GM19328 (cell line): Measurements from ENCODE around the gene GLI2.

Experiments used
- ATAC-seq: cut with Tn5 transposase; IDR thresholded peaks from one replicate; pipeline ENCODE4 v1.9.1; 2021; ENCODE audit warnings: mild to moderate bottlenecking, moderate library complexity; ENCODE audit not compliant: unreplicated experiment

The GLI2 gene

DNA sequence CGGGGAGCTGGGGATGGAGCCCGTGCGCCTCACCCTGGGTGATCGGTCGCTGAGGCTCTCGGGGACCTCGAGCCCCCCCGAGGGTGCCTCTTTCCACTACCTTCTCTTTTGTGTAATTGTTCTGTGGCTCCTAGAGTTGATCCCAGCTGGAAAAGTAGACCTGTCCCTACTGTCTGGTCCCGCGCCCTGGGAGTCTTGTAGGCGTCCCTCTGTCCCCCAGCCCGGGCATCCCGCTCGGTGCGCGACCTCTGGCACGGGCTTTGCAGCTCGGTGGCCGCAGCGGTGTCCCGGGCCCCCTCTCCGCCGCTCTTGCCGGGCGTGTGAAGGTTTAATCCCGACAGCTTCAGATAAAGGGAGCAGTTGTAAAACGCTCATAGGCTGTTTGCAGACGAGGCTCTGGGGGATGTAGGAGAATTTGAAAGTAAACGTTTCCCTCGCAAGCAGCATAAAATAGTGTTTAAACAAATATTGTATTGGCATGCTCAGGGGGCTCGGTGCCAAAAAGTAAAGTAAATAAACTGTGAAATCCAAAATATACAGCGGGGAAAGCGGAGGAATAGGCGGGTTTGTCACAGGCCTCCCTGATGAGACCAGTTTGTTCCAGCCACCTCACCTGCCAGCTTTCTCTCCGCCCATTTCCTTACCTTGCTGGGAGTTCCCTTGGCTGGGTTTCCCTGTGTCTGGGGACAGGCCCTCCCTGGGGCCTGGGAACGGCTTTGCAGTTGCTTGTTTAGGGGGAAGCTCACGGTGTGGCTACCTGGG, 1.9 kb downstream of the GLI2 start:
- ATAC-seq: no peak

DNA sequence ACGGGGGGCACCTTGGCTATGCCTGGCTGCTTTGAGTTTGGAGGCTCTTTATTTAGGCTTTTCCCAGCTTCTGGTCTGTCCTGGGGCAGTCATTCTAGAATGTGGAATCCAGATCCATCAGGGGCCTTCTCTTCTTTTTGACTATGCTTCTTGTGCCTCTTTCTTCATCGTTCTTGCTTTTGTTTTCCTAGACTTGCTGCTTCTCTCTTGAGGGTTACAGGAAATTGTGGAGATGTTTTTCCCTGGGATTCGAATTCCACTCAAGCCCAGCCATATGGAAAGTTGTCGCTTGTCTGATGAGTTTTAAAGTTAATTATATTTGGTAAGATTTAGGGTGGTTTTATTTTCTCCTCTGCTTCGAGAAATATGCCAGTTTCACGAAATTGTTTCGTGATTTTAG, 2.4 kb downstream of the GLI2 start:
- ATAC-seq: no peak

DNA sequence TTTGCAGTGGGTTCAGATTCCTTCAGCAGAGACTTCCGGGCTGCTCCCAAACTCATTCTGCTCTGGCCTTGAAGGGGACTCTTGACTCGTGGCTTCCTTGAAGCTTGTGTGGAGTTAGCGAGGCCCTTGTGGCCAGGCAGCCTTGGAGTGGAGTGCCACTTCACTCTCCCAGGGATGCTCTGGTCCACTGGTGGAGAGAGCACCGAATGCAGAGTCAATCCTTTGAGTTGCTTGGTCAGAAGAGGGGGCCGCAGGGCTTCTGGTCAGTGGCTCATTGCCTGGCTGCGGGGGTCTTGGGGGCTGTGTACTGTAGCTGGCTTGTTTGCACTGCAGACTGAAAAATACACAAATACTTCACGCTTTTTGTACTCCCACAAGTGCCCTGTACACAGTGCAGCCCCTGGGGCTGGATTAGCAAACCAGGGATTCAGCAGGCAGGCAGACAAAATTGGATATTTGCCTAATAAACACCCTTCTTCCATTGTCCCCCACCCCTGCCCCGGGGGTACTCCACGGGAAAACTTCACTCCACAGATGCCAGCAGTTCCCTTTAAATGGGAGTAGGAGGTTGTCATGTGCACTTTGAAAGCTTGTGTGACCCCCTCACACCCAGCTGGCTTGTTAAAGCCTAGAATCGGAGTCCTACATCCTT, 3.2 kb downstream of the GLI2 start:
- ATAC-seq: no peak

DNA sequence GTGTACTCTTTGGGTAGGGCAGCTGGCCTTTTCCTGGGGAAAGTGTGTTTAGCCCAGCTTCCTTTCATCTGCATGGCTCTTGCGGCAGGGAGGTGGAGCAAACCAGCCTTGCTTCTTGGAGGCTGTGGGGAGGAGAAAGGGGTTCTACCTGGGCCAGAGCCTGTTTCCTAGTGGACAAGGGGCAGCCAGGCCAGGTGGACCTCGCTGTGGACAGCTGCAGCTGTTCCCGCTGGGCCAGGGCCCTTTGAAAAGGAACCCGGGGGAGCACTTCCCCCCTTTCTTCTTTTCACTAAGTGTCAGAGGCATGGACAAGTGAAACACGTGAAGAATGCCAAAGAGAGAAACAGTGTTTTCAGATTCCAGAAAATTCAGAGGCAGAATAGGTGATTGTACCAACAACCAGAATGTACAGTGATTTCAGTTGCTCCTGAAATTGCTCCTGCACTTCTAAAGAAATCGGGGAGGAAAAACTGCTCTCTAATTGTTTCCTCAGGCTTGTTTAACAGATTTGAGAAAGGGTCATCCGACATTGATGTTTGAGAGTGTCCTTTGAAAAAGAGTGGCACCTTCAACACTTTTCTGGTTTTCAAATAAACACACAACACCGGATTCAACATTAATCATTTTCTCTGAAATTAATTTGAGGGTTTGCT, 3.9 kb downstream of the GLI2 start:
- no peak for ATAC-seq

DNA sequence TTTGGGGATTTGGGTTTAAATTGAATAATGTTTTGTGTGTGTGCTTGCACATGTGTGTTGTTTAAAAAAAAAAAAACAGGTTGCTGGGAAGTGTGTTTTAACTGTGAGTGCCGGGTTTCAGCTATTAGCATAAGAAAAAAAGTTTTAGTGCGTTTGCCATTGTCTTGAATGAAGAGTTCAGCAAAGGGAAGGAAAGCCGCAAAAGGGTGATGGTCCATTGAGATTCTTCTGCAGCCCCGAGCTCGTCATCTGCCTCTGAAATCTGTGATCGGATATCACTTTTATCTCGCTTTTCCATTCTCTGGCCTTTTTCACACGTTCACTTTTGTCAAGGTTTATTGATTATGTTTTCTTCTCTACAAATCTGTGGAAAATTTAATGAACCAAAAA, 4.7 kb downstream of the GLI2 start:
- no peak for ATAC-seq

DNA sequence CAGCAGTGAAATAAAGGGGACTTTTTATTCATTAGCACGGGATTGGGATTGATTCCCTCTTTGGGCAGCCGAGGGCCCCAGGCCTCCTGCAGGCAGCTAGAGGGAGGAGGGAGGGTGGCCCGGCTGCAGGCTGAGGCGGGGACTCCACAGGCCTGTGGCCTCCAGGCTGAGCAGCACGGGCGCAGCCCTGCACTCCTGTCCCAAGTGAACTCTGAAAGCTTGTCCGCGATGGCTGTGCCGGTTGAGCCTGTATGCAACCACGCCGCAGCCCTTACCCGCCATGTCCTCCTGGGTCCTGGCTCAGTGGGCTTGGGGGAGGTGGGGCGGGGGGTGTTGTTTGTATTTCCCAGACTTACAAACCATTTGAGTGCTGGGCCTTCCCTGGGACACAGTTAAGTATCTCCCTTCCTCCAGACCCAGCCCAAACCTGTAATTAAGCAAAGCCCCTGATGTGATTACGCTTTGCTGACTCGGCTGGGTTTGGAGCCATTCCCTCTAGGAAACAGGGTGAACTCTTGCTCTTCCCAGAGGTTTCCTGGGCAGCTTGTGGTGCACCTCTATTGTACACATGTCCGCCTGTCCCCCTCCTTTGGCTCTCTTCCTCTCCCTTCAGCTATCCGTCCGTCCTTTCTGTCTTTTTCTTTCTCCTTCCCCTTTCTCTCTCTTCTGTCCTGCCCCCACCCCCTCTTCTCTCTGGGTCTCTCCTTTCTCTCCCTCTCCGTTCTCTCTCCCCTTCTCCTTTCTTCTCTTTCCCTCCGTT, 5.3 kb downstream of the GLI2 start:
- no peak for ATAC-seq

DNA sequence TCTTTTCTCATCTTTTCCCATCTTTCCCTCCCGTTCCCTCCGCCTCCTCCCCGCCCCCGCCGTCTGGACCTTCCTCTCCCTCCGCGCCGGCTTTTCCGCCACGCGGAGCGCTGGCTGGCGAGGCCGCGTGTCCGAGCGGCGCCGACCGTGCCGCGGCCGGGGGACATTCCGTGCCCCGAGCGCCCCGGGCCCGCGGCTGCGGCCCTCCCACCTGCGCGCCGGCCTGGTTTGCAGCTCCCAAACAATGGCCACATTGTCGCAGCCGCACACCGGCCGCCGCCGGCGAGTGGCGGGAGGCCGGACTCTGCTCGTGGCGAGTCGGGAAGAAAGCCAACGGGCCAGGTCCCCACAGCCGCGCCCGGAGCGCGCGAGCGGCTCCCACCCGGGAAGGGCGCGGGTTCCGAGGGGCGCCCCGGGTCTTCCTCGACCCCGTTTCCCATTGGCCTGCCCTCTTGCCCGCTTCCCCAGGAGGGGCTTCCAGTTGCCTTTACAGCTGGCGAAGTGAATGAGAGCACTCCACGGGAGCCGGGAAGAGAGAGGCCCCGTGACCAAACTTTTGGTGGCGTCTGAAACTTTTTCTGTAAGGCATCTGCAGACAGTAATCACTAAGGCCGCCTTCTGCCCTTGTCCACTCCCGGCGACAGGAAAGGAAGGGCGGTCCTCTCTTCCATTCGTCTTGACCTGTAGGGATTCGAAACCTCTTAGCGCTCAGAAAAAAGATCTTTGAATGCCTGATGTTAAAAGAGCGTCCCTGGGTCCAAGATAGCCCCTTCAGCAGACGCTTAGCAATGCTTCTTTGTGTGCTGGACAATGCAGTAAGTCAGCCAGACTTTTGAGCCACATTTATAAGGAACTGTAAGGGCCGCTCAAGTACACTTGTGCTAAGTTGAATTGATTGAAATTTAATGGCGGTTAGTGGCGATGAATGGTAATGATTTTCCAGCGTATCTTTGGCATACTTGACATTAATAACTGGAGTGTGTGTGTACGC, 6.2 kb downstream of the GLI2 start:
- no peak for ATAC-seq

DNA sequence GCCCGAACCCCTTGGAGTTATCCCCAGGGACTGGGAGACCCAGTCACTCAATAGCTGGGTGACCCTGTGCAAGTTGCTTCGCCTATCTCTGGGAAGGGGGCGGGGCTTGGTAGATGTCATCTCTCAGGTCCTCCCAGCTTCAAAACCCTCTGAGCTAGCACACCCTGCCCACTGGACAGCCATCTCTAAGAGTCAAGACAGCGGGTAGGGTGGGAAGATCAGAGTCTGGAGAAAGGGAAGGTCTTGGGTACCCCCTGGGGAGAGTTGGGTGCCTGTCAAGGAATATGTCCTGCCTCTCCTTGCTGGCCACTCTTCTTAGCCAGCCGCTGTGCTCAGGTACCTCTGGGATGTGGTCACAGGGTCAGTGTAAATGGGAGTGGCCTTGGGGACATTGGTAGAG, 8.0 kb downstream of the GLI2 start:
- no peak for ATAC-seq

DNA sequence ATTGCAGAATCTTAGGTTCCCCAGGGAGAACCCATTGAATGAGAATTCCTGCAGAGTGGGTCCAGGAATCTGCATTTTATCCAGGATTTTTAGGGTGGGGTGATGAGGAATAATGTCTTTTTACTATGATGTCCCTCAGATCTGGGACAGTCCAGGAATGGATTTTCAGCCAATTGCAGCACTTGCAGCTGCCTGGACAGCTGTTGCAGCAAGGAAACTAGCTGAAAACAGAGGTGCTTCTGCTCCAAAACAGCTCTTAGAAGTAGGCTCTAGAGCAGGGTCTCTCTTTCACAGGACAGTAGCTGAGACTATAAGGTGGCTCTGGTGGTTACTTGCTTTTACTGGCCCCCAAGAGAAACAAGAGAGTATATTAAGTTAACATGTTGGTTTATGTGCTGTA, 9.1 kb downstream of the GLI2 start:
- ATAC-seq: no peak

DNA sequence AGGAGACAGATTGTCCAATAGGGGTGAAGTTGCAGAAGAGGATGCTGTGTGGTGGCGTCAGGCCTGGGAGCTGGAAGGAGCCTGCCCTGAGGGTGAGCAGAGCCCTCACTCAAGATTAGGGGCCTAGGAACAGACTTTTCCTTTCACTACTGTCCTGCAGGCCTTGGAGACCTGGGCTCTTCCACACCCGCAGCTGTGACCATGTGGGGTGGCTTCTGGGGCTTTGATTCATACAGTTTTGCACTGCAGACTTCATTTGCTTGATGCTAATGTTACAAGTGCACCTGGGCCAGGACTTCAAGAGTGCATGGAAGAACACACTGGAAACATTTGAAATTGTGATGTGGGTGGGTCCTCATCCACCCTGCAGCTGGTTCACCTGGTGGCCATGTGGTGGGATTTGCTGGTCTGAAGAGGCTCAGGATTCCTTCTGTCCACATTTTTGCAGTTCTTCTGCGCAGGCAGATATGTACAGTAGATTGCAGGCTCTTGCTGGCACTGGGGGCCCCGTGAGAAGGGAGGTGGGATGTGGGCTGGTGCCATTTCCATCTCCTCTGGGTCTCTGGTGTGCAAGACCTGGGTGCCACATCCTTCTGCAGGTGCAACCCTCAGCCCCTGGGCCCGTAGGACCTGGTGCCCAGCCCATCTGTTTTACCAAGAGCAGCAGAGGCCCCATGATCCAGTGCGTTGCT, 9.9 kb downstream of the GLI2 start:
- ATAC-seq: no peak

DNA sequence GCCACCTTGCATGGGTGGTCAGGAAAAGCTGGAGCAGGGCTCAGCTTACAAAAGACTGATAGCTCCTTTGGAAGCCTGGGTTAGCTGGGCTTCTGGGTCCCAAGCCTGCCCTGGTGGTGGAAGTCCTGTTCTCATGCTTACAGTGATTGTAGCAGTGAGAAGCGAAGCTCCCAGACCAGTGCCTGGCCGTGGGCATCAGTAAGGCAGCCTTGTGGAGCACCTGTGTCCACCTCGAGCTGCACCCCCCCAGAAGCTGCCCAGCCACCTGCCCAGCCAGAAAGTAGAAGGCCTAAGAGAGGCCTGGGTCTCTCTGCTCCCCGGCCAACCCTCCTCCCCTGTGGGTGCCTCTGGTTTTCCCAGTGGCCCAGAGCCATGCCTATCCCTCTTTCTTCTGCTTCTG, 10.5 kb downstream of the GLI2 start:
- no peak for ATAC-seq

DNA sequence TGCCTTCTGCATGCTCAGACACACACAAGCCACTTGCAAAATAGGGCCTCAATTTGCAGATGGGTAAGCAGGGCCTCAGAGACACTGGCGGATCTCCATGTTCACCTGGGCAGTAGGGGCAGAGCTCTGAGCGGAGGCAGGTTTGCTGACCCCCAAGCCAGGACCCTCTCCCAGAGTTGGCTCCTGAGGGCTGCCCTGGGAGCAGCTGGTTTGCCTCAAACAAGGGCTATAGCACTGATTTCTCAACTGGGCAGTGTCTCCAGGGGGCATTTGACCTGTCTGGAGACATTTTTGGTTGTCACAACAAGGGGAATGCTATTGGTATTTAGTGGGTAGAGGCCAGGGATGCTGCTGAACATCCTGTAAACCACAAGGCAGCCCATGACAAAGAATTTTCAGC, 11.6 kb downstream of the GLI2 start:
- no peak for ATAC-seq

DNA sequence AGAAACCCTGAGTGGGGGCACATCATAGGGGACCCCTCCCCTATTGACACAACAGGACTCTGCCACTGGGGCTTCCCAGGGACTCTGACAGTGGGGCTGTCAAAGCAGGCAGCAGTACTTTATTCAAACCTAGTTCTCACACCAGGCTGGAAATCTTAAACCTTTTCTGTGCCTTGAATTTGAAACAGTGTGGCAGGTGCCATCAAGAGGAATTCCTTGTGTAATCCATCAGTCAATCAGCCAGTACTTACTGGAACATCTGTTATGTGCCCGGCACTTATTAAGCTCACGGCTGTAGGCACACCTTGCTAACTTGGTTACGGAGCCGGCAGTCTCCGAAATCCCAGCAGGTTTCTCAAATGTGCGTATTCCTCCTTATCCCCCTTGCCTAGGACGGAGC, 12.0 kb downstream of the GLI2 start:
- no peak for ATAC-seq

DNA sequence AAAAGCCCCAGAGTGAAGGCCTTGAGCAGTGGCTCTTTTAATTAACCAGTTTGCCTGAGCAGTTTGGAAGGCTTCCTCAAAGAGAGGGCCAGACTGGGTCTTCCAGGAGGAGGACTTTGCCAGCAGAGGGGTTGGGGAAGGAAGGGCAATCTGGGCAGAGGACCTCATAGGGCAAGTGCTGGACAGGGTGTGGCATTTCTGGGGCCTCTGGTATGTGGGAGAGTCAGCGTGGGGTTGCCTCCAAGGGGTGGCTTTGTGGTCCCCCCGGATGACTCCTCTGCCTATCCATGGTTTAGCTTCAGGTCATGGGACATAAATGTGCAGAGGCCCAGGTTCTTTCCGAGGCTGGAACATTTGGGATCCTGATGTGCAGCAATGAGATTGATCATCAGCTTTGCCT, 12.6 kb downstream of the GLI2 start:
- no peak for ATAC-seq

DNA sequence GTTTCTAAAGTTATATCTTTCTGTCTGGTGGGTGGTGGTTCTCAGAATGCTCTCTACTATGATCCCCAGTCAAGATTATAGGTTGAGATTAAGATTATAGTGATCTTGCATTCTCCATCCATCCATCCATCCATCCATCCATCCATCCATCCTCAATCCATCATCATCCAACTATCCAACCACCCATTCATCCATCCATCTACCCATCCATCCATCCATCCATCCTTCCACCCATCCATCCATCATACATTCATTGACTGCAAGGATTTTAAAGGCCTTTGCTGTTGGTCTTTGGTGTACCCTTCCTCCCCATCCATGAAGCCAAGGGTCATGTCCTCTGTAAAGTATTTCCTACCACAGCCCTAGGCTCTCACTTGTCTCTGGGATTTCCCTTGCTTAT, 13.1 kb downstream of the GLI2 start:
- ATAC-seq: no peak

DNA sequence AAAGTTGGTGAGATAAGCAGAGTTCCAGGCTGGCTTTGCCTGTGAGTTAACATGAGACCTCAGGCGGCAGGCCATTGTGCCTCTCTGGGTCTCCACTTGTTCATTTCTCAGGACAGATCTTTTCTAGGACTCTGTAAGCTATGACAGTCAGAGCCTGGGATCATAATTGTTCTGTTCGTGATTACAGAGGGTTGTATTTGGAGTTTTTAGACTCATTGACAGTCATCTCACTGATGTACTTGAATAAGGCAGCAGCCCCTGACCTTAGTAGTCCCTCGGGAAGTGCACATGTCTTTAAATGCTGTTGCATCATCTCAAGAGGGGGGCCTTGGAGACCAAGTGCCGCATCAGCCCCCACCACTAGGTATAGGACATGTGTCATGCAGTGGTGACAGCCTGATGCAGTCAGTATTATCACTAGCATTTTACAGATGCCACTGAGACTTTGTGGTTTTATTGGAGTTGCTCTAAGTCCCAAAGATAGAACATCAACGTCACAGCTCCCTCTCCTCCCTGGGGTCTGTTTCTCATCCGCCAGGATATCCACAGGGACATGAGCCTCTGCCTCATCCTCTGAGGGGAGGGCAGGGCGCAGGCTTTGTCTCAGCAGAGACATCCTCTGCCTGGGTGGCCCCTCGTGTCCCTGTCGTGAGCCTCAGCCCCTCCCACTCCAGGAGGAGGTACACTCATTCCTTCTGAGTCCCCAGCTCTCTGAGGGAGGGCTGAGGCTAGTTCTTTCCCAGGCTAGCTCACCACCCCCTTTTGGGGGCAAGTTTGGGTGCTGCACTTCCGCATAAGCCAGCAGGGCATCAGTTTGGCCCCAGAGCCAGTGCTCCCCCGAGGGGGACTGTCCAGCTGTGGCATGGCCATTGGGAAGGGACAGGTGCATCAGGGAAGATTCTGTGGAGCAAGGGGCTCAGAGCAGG, 14.1 kb downstream of the GLI2 start:
- no peak for ATAC-seq

DNA sequence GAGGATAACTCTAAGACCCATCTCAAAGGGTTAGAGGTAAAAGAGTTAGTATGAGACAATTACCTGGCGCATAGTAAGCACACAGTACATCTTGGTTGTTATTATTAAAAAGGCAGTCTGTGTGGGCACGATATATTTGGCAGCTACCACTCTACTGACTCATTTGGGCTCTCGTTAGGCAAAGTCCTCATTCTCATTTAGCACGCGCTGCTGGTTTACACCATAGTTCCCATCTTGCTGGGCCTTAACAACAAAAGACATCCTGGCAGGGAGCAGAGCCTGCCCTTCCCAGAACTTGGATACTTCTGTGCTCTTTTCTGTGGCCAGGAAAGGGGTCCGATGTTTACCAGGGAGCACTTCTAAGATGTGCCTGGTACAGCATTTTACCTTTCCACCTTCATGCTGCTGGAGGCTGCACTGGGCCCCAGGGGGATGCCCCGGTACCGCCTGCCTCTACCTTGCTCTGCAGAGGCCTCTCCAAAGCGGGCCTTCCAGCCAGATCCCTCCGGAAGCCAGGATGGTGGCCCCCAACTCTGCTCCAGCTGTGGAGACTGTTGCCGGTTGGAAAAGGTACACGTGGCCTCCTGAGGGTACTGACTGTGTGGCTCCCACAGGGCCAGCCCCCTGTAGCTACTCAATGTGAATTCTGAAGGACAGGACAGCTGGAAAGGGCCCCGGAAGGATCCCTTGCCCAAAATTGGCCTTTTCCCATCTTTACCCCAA, 15.0 kb downstream of the GLI2 start:
- no peak for ATAC-seq

DNA sequence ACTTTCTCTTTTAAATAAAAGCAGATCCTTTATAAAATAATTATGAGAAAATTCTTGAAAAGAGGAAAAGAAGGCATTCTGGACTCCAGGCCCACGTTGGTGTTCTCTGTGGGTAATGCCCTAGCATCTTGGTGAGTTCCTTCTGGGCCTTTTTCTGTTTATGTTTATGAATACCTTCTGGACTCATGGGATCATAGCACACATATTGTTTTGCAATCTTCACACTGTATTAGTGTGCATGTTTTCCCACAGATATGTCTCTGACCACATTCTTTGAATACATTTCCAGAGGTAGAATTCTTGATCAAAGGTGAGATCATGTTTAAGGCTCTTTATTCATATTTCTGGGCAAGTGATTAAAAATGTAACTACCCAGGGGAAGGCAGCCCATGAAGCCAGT, 15.9 kb downstream of the GLI2 start:
- ATAC-seq: no peak
